ENCODE measurements around the gene LENG8.

The LENG8 gene

GRCh38 chr19:54415208-54415900 lies 33.6 kb upstream of the LENG8 start, which contains the start of gene TTYH1:
TTYH1 (plus strand) TSS chr19:54415464; CDS start chr19:54415553, 89 bp downstream.
- no peak within 1 kb of the TSS for H3K27ac ChIP-seq
- no peak within 1 kb of the TSS for H3K4me2 ChIP-seq (ENCODE audit: low read length)
- no peak within 1 kb of the TSS for H3K4me3 ChIP-seq (ENCODE audit: low read depth, low read length)
- TF ChIP-seq, protein P1, sequence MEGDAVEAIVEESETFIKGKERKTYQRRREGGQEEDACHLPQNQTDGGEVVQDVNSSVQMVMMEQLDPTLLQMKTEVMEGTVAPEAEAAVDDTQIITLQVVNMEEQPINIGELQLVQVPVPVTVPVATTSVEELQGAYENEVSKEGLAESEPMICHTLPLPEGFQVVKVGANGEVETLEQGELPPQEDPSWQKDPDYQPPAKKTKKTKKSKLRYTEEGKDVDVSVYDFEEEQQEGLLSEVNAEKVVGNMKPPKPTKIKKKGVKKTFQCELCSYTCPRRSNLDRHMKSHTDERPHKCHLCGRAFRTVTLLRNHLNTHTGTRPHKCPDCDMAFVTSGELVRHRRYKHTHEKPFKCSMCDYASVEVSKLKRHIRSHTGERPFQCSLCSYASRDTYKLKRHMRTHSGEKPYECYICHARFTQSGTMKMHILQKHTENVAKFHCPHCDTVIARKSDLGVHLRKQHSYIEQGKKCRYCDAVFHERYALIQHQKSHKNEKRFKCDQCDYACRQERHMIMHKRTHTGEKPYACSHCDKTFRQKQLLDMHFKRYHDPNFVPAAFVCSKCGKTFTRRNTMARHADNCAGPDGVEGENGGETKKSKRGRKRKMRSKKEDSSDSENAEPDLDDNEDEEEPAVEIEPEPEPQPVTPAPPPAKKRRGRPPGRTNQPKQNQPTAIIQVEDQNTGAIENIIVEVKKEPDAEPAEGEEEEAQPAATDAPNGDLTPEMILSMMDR (IDR thresholded peaks at IDR 0.05): no peak
- peaks cover 5% of the 10 kb centered on the region for H3K27me3 ChIP-seq (ENCODE audit: control insufficient read depth, insufficient read depth, low read length)
- H3K4me1 ChIP-seq: no peaks in the 10 kb centered on the region
- no peak within 1 kb of the TSS for H2AFZ ChIP-seq
- H3K9me3 ChIP-seq (ENCODE audit: control insufficient read depth, low read length): no peaks in the 10 kb centered on the region
- no peaks in the 10 kb centered on the region for H3K79me2 ChIP-seq
- no peak within 1 kb of the TSS for H3K9ac ChIP-seq
- H3K36me3 ChIP-seq (ENCODE audit: control insufficient read depth, insufficient read depth, low read length): no peaks in the 10 kb centered on the region

GRCh38 chr19:54415901-54416673 lies 32.9 kb upstream of the LENG8 start:
- H3K79me2 ChIP-seq: no peaks in the 10 kb centered on the region
- no peaks in the 10 kb centered on the region for H3K9me3 ChIP-seq (ENCODE audit: control insufficient read depth, low read length)
- no peaks in the 10 kb centered on the region for H3K36me3 ChIP-seq (ENCODE audit: control insufficient read depth, insufficient read depth, low read length)
- no peak overlapping the region for H3K4me2 ChIP-seq (ENCODE audit: low read length)
- no peak overlapping the region for H3K9ac ChIP-seq
- H3K4me3 ChIP-seq (ENCODE audit: low read depth, low read length): no peak overlapping the region
- no peak overlapping the region for H2AFZ ChIP-seq
- TF ChIP-seq, protein P1 (IDR thresholded peaks at IDR 0.05): no peak
- no peaks in the 10 kb centered on the region for H3K4me1 ChIP-seq
- peaks cover 4% of the 10 kb centered on the region for H3K27me3 ChIP-seq (ENCODE audit: control insufficient read depth, insufficient read depth, low read length)
- H3K27ac ChIP-seq: no peak overlapping the region

- TF ChIP-seq, protein P1 (IDR thresholded peaks at IDR 0.05): no peak
- Histone ChIP-seq H3K27ac (no peak overlapping the region), H3K9me3 (ENCODE audit: control insufficient read depth, low read length) (no peaks in the 10 kb centered on the region), H3K4me1 (no peaks in the 10 kb centered on the region), H3K79me2 (no peaks in the 10 kb centered on the region), H3K4me2 (ENCODE audit: low read length) (no peak overlapping the region), H3K27me3 (ENCODE audit: control insufficient read depth, insufficient read depth, low read length) (peaks cover 8% of the 10 kb centered on the region), H2AFZ (no peak overlapping the region), H3K9ac (no peak overlapping the region), H3K36me3 (ENCODE audit: control insufficient read depth, insufficient read depth, low read length) (no peaks in the 10 kb centered on the region), H3K4me3 (ENCODE audit: low read depth, low read length) (no peak overlapping the region)
Observed at GRCh38 chr19:54416695-54417491, 32.1 kb upstream of the LENG8 start.

- Histone ChIP-seq H3K9ac (no peak overlapping the region), H3K4me1 (no peaks in the 10 kb centered on the region), H3K9me3 (ENCODE audit: control insufficient read depth, low read length) (no peaks in the 10 kb centered on the region), H3K4me2 (ENCODE audit: low read length) (no peak overlapping the region), H3K36me3 (ENCODE audit: control insufficient read depth, insufficient read depth, low read length) (no peaks in the 10 kb centered on the region), H3K79me2 (no peaks in the 10 kb centered on the region), H3K27me3 (ENCODE audit: control insufficient read depth, insufficient read depth, low read length) (peaks cover 8% of the 10 kb centered on the region), H3K27ac (no peak overlapping the region), H3K4me3 (ENCODE audit: low read depth, low read length) (no peak overlapping the region), H2AFZ (no peak overlapping the region)
- TF ChIP-seq, protein P1 (IDR thresholded peaks at IDR 0.05): no peak
Observed at GRCh38 chr19:54418030-54418929, 30.7 kb upstream of the LENG8 start.

All from parathyroid adenoma (tissue), 2 donors.